Measurements from ENCODE around the gene SP140.

GRCh38 chr2:230296917-230297316, 71.4 kb downstream of the SP140 start:
- TF ChIP-seq ZNF274 (IDR thresholded peaks at IDR 0.05; ENCODE audit: low read depth, low read length) (no peak), SUZ12 (IDR thresholded peaks at IDR 0.05; ENCODE audit: extremely low read depth, insufficient read depth, insufficient read length) (no peak), YY1 (IDR thresholded peaks at IDR 0.05; ENCODE audit: insufficient read depth, insufficient read length) (no peak)

Data from NT2/D1 (cell line).